Measurements from ENCODE around the gene ZNF732. TPM values are rescaled to one million over a fixed set of nuclear protein-coding genes. Genes with fewer than 3 reads are reported as not detected.

ZNF732 gene
- total and polyA plus RNA-seq, 7 experiments from 2014 or later = not detected

DNA sequence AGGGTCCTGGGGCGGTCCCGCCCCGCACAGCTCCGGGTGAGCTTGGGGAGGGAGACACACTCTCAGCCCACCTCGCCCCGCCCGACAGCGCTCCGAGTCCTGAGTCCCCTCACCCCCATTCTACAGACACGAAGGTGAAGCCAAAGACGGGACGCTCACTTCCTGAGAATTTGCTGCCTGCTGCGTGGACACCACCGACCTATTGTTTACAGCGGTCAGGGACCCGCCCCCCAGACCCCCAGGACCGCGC is 31.5 kb upstream of the ZNF732 start:
- DNase-seq (no peak), ATAC-seq (no peak)
- Mint-ChIP-seq H3K4me3 (peak overlapping the region; percentile 93 to 100 (median 99)), H3K27ac (peak overlapping the region; percentile 95 to 100 (median 99)), H3K4me1 (peaks cover 11 to 44% (median 41%) of the 10 kb centered on the region in 7 donors), H3K36me3 (peaks cover 13 to 51% (median 46%) of the 10 kb centered on the region in 5 donors), H3K9me3 (peaks cover 5 to 69% (median 33%) of the 10 kb centered on the region in 11 donors), H3K27me3 (peaks cover 0 to 6% (median 0%) of the 10 kb centered on the region in 5 donors)
- no peaks in the 10 kb centered on the region for H3K27me3 ChIP-seq (ENCODE audit: control insufficient read depth in 2 of 2, insufficient read depth in 2 of 2, low read length in 2 of 2)
- peaks cover 0 to 29% (median 13%) of the 10 kb centered on the region in 3 experiments for H3K9me3 ChIP-seq (ENCODE audit: control insufficient read depth in 2 of 3, low read length in 3 of 3)
- H3K4me3 ChIP-seq (ENCODE audit: low read length) = peak overlapping the region; percentile 91
- H3K27ac ChIP-seq (ENCODE audit: low read depth, low read length) = peak overlapping the region; percentile 85
- ChIA-PET CTCF (no interaction called here), POLR2A (interaction anchor here (2.4 to 3.2 kb wide), 2 partner anchors 137 to 212 kb away, joined by 13 to 24 read pairs; partner anchors contain the start of gene ZNF718)
- peaks cover 0 to 20% (median 6%) of the 10 kb centered on the region in 3 experiments for H3K36me3 ChIP-seq (ENCODE audit: control insufficient read depth in 2 of 3, insufficient read depth in 3 of 3, low read length in 3 of 3)
- peaks cover 9 to 10% of the 10 kb centered on the region in 2 donors for H3K4me1 ChIP-seq (ENCODE audit: control insufficient read depth in 2 of 2, insufficient read depth in 2 of 2, low read length in 2 of 2)
- intact Hi-C loops (cut with micrococcal nuclease) = loop anchor here (1.0 to 5.0 kb wide), 11 partner anchors 35 to 650 kb away; partner anchors contain the start of genes ATP5ME (in 2 of the 2), MYL5 (in 2 of the 2), PIGG (in 2 of the 2) and ZNF718 (in 2 of the 2)

DNA sequence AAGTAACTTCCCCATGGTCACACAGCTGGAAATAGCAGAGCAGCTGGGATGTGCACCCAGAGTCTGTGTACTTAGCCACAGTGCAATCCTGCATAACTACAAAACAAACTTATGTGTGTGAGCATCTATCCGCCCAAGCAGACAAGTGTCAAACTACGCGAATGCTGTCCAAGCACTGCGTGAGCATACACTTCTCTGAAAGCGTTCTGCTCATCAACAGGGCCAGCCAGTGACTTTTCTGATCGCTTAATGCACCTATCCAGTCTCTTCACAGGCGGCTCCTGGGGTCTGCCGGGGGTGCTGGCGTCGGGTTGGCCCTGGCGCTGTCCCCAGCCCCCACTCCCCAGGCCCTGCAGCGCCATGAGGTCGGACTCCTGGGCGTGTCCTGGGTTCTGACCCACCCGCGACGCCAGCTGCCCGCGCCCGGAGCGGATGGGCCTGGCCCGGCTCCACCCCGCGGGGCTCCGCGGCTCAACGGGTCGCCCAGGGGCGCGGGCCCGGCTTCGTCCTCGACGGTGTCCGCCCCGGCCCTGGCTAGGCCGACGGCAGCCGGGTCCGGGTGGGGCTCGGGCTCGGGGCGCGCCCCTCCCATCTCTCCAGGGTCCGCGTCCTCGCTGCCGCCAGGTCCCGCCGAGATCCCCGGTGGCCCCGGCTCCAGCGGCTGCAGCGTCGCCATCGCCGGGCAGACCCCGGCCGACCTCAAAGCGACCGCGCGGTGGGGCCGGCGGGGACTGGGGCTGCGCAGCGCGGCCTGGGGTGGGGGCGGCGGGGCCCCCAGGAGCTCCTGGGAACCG is 31.0 kb upstream of the ZNF732 start:
- H3K27ac Mint-ChIP-seq = peak overlapping the region; percentile 55 to 100 (median 86)
- DNase-seq = peak in 1 of 9 donors; percentile 9
- POLR2A ChIA-PET = interaction anchor here (2.4 to 3.2 kb wide), 2 partner anchors 138 to 212 kb away, joined by 13 to 24 read pairs; partner anchors contain the start of gene ZNF718
- H3K27me3 ChIP-seq (ENCODE audit: control insufficient read depth in 2 of 2, insufficient read depth in 2 of 2, low read length in 2 of 2) = no peaks in the 10 kb centered on the region
- no peak for ATAC-seq
- peaks cover 0 to 15% (median 6%) of the 10 kb centered on the region in 3 experiments for H3K36me3 ChIP-seq (ENCODE audit: control insufficient read depth in 2 of 3, insufficient read depth in 3 of 3, low read length in 3 of 3)
- peaks cover 13 to 46% (median 41%) of the 10 kb centered on the region in 5 donors for H3K36me3 Mint-ChIP-seq
- H3K27me3 Mint-ChIP-seq = peaks cover 0 to 6% (median 0%) of the 10 kb centered on the region in 5 donors
- H3K9me3 Mint-ChIP-seq = peaks cover 5 to 64% (median 29%) of the 10 kb centered on the region in 11 donors
- peak overlapping the region; percentile 91 for H3K4me3 ChIP-seq (ENCODE audit: low read length)
- H3K27ac ChIP-seq (ENCODE audit: low read depth, low read length) = peak overlapping the region; percentile 85
- H3K4me1 Mint-ChIP-seq = peaks cover 11 to 43% (median 40%) of the 10 kb centered on the region in 7 donors
- CTCF ChIA-PET = no interaction called here
- peaks cover 9 to 10% of the 10 kb centered on the region in 2 donors for H3K4me1 ChIP-seq (ENCODE audit: control insufficient read depth in 2 of 2, insufficient read depth in 2 of 2, low read length in 2 of 2)
- H3K9me3 ChIP-seq (ENCODE audit: control insufficient read depth in 2 of 3, low read length in 3 of 3) = peaks cover 0 to 24% (median 13%) of the 10 kb centered on the region in 3 experiments
- peak overlapping the region; percentile 80 to 100 (median 98) for H3K4me3 Mint-ChIP-seq
- intact Hi-C loops (cut with micrococcal nuclease) = loop anchor here (2.0 to 5.0 kb wide), 6 partner anchors 36 to 651 kb away; partner anchors contain the start of genes ZNF718 (in 2 of the 2), ATP5ME (in 1 of the 2), IDUA (in 1 of the 2) and MYL5 (in 1 of the 2)

GRCh38 chr4:335515-335914 is 30.2 kb upstream of the ZNF732 start:
- CTCF ChIA-PET = no interaction called here
- POLR2A ChIA-PET = no interaction called here
- no peaks in the 10 kb centered on the region for H3K27me3 ChIP-seq (ENCODE audit: control insufficient read depth in 2 of 2, insufficient read depth in 2 of 2, low read length in 2 of 2)
- no peak overlapping the region for H3K27ac ChIP-seq (ENCODE audit: low read depth, low read length)
- ATAC-seq (no peak), DNase-seq (no peak)
- peaks cover 0 to 6% (median 0%) of the 10 kb centered on the region in 5 donors for H3K27me3 Mint-ChIP-seq
- H3K9me3 Mint-ChIP-seq = peaks cover 5 to 56% (median 22%) of the 10 kb centered on the region in 11 donors
- no peak overlapping the region for H3K4me3 ChIP-seq (ENCODE audit: low read length)
- H3K36me3 Mint-ChIP-seq = peaks cover 10 to 41% (median 35%) of the 10 kb centered on the region in 5 donors
- peaks cover 0 to 16% (median 13%) of the 10 kb centered on the region in 3 experiments for H3K9me3 ChIP-seq (ENCODE audit: control insufficient read depth in 2 of 3, low read length in 3 of 3)
- H3K4me1 ChIP-seq (ENCODE audit: control insufficient read depth in 2 of 2, insufficient read depth in 2 of 2, low read length in 2 of 2) = peaks cover 9 to 10% of the 10 kb centered on the region in 2 donors
- H3K27ac Mint-ChIP-seq = peak overlapping the region in 5 of 9 donors; percentile 14 to 86 (median 55)
- intact Hi-C loops (cut with micrococcal nuclease) = loop anchor here (5.0 kb wide), 3 partner anchors 37 to 447 kb away; partner anchors contain the start of gene ZNF718 (in 2 of the 2)
- H3K4me1 Mint-ChIP-seq = peaks cover 10 to 40% (median 37%) of the 10 kb centered on the region in 7 donors
- H3K4me3 Mint-ChIP-seq = peak overlapping the region; percentile 23 to 88 (median 76)
- H3K36me3 ChIP-seq (ENCODE audit: control insufficient read depth in 2 of 3, insufficient read depth in 3 of 3, low read length in 3 of 3) = peaks cover 0 to 15% (median 6%) of the 10 kb centered on the region in 3 experiments

GRCh38 chr4:328729-329128 is 23.5 kb upstream of the ZNF732 start:
- no peak overlapping the region for H3K27ac Mint-ChIP-seq
- no peak overlapping the region for H3K4me3 Mint-ChIP-seq
- peaks cover 4 to 61% (median 29%) of the 10 kb centered on the region in 11 donors for H3K9me3 Mint-ChIP-seq
- H3K27me3 Mint-ChIP-seq = no peaks in the 10 kb centered on the region
- H3K36me3 ChIP-seq (ENCODE audit: control insufficient read depth in 2 of 3, insufficient read depth in 3 of 3, low read length in 3 of 3) = no peaks in the 10 kb centered on the region
- peaks cover 0 to 34% (median 0%) of the 10 kb centered on the region in 3 experiments for H3K9me3 ChIP-seq (ENCODE audit: control insufficient read depth in 2 of 3, low read length in 3 of 3)
- POLR2A ChIA-PET = no interaction called here
- ATAC-seq (no peak), DNase-seq (no peak)
- H3K4me3 ChIP-seq (ENCODE audit: low read length) = no peak overlapping the region
- H3K27ac ChIP-seq (ENCODE audit: low read depth, low read length) = no peak overlapping the region
- intact Hi-C loops (cut with micrococcal nuclease) = no loop called here
- CTCF ChIA-PET = no interaction called here
- H3K4me1 Mint-ChIP-seq = no peaks in the 10 kb centered on the region
- no peaks in the 10 kb centered on the region for H3K4me1 ChIP-seq (ENCODE audit: control insufficient read depth in 2 of 2, insufficient read depth in 2 of 2, low read length in 2 of 2)
- H3K27me3 ChIP-seq (ENCODE audit: control insufficient read depth in 2 of 2, insufficient read depth in 2 of 2, low read length in 2 of 2) = no peaks in the 10 kb centered on the region
- peaks cover 0 to 13% (median 8%) of the 10 kb centered on the region in 5 donors for H3K36me3 Mint-ChIP-seq

GRCh38 chr4:314296-314903 is 9.1 kb upstream of the ZNF732 start:
- H3K4me3 ChIP-seq (ENCODE audit: low read length) = no peak overlapping the region
- peaks cover 0 to 32% (median 13%) of the 10 kb centered on the region in 5 donors for H3K36me3 Mint-ChIP-seq
- H3K4me3 Mint-ChIP-seq = no peak overlapping the region
- CTCF ChIA-PET = no interaction called here
- H3K4me1 Mint-ChIP-seq = no peaks in the 10 kb centered on the region
- intact Hi-C loops (cut with micrococcal nuclease) = no loop called here
- ATAC-seq (no peak), DNase-seq (no peak)
- POLR2A ChIA-PET = no interaction called here
- no peaks in the 10 kb centered on the region for H3K36me3 ChIP-seq (ENCODE audit: control insufficient read depth in 2 of 3, insufficient read depth in 3 of 3, low read length in 3 of 3)
- peaks cover 0 to 35% (median 14%) of the 10 kb centered on the region in 5 donors for H3K27me3 Mint-ChIP-seq
- no peak overlapping the region for H3K27ac ChIP-seq (ENCODE audit: low read depth, low read length)
- H3K9me3 Mint-ChIP-seq = peaks cover 27 to 95% (median 53%) of the 10 kb centered on the region in 11 donors
- H3K27ac Mint-ChIP-seq = no peak overlapping the region
- peaks cover 0 to 33% (median 0%) of the 10 kb centered on the region in 3 experiments for H3K9me3 ChIP-seq (ENCODE audit: control insufficient read depth in 2 of 3, low read length in 3 of 3)
- no peaks in the 10 kb centered on the region for H3K27me3 ChIP-seq (ENCODE audit: control insufficient read depth in 2 of 2, insufficient read depth in 2 of 2, low read length in 2 of 2)
- no peaks in the 10 kb centered on the region for H3K4me1 ChIP-seq (ENCODE audit: control insufficient read depth in 2 of 2, insufficient read depth in 2 of 2, low read length in 2 of 2)

DNA sequence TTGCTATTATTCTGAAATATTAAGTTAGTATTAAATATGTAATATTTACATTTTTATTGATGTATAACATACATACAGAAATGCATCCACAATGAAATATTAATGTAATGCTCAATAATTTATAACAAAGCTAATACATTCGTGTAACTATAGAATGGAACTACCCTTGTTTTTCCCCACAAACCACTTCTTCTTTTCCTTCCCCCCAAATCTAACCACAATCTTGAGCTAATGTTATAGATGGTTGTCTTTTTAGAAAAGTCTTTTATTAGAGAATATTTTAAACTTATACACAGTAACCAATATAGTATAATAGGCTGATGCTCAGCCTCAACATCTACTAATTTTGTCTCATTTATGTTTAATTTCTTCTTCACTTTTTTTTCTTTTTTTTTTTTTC is 4.5 kb upstream of the ZNF732 start:
- H3K4me3 ChIP-seq (ENCODE audit: low read length) = no peak overlapping the region
- peaks cover 0 to 27% (median 21%) of the 10 kb centered on the region in 5 donors for H3K27me3 Mint-ChIP-seq
- intact Hi-C loops (cut with micrococcal nuclease) = no loop called here
- no peak for DNase-seq
- H3K4me1 ChIP-seq (ENCODE audit: control insufficient read depth in 2 of 2, insufficient read depth in 2 of 2, low read length in 2 of 2) = peaks cover 5 to 6% of the 10 kb centered on the region in 2 donors
- ChIA-PET CTCF (no interaction called here), POLR2A (no interaction called here)
- no peaks in the 10 kb centered on the region for H3K36me3 ChIP-seq (ENCODE audit: control insufficient read depth in 2 of 3, insufficient read depth in 3 of 3, low read length in 3 of 3)
- H3K27ac ChIP-seq (ENCODE audit: low read depth, low read length) = no peak overlapping the region
- peaks cover 11 to 95% (median 34%) of the 10 kb centered on the region in 11 donors for H3K9me3 Mint-ChIP-seq
- ATAC-seq = no peak
- no peak overlapping the region for H3K4me3 Mint-ChIP-seq
- peaks cover 2 to 11% (median 7%) of the 10 kb centered on the region in 7 donors for H3K4me1 Mint-ChIP-seq
- H3K27me3 ChIP-seq (ENCODE audit: control insufficient read depth in 2 of 2, insufficient read depth in 2 of 2, low read length in 2 of 2) = no peaks in the 10 kb centered on the region
- H3K9me3 ChIP-seq (ENCODE audit: control insufficient read depth in 2 of 3, low read length in 3 of 3) = peaks cover 0 to 32% (median 0%) of the 10 kb centered on the region in 3 experiments
- no peak overlapping the region for H3K27ac Mint-ChIP-seq
- peaks cover 0 to 17% (median 7%) of the 10 kb centered on the region in 5 donors for H3K36me3 Mint-ChIP-seq
